Endothelial cell of umbilical vein (primary cell): ENCODE data around the gene MAP6. TPM values are rescaled to one million over a fixed set of nuclear protein-coding genes. Genes with fewer than 3 reads are reported as not detected.

Experiments used
- BruUV-seq: library from RNA; stranded (reverse); fragments of 400-500 nt; replicated peaks from 2 replicates; lab custom pipeline; 2021; lab: Mats Ljungman, UMichigan
- CTCF ChIA-PET: fragments of 300-600, 350-600 bp; sonication (Branson Sonifier 250); formaldehyde crosslinking; loops from one replicate; lab custom pipeline; 2021; ENCODE audit warnings: antibody characterized with exemption, inconsistent platforms; lab: Charles Lee
- POLR2A ChIA-PET: fragments of 300-600, 350-600 bp; sonication (Branson Sonifier 250); formaldehyde crosslinking; loops from one replicate; lab custom pipeline; 2021; ENCODE audit warnings: antibody characterized with exemption, inconsistent platforms; lab: Charles Lee
- DNase-seq: peaks from one replicate; pipeline ENCODE4 v3.0.0-alpha.2; 2011; ENCODE audit warnings: low read depth, low spot score
- FAIRE-seq: peaks from 2 replicates; lab custom pipeline; 2011; peaks lifted over from hg19 to GRCh38; lab: Jason Lieb, UNC
- H2AFZ ChIP-seq: 2 replicates; pipeline ENCODE4 v1.6.0; 2012; ENCODE audit warnings: low read depth, low read length, control low read depth, inconsistent platforms
- H3K27ac ChIP-seq: 2 replicates; pipeline ENCODE4 v1.5.1; 2011; ENCODE audit warnings: low read depth, mild to moderate bottlenecking, control low read depth, low read length, moderate library complexity; ENCODE audit not compliant: insufficient read depth
- H3K27me3 ChIP-seq, 2 experiments: 2 replicates each; pipeline versions ENCODE4 v1.6.0 to v1.6.1; 2011; ENCODE audit warnings: low read length in 2 of 2, mixed read lengths in 1 of 2; ENCODE audit not compliant: control insufficient read depth in 2 of 2, insufficient read depth in 2 of 2
- H3K36me3 ChIP-seq, 2 experiments: 2 replicates in 1 of 2; 3 replicates in 1 of 2; pipeline ENCODE4 v1.5.1; 2011; ENCODE audit warnings: low read length in 2 of 2, mild to moderate bottlenecking in 1 of 2, moderate library complexity in 1 of 2; ENCODE audit not compliant: control insufficient read depth in 2 of 2, insufficient read depth in 2 of 2; ENCODE audit errors: extremely low read depth in 1 of 2
- H3K4me1 ChIP-seq: 3 replicates; pipeline ENCODE4 v1.5.1; 2011; ENCODE audit warnings: mild to moderate bottlenecking, low read length; ENCODE audit not compliant: control insufficient read depth, insufficient read depth; ENCODE audit errors: extremely low read depth
- H3K4me2 ChIP-seq: 2 replicates; pipeline ENCODE4 v1.6.1; 2011; ENCODE audit warnings: low read length, control low read depth, mixed read lengths; ENCODE audit not compliant: insufficient read depth
- H3K4me3 ChIP-seq, 3 experiments: fragments of 200-600 bp in 1 of 3; sonication (generic), shearing (Covaris generic) in 1 of 3; replicated peaks in 1 of 3; 2 replicates each; pipeline ENCODE4 v1.5.1; 2011 to 2016; ENCODE audit warnings: control low read depth in 3 of 3, low read length in 3 of 3, mild to moderate bottlenecking in 2 of 3, inconsistent platforms in 1 of 3, low read depth in 1 of 3, moderate library complexity in 1 of 3; ENCODE audit not compliant: insufficient read depth in 1 of 3
- H3K79me2 ChIP-seq: 2 replicates; pipeline ENCODE4 v1.6.0; 2012; ENCODE audit warnings: low read length, inconsistent platforms; ENCODE audit not compliant: control insufficient read depth, insufficient read depth
- H3K9ac ChIP-seq: replicated peaks from 2 replicates; pipeline ENCODE3; 2011; ENCODE audit warnings: low read length, control low read depth; ENCODE audit not compliant: insufficient read depth; ENCODE audit errors: extremely low read depth
- H3K9me1 ChIP-seq: replicated peaks from 3 replicates; pipeline ENCODE4 v1.6.0; 2011; ENCODE audit warnings: mild to moderate bottlenecking, low read length; ENCODE audit not compliant: control insufficient read depth, insufficient read depth; ENCODE audit errors: extremely low read depth
- H3K9me3 ChIP-seq: replicated peaks from 2 replicates; pipeline ENCODE4 v1.5.1; 2012; ENCODE audit warnings: low read length, inconsistent platforms; ENCODE audit not compliant: control insufficient read depth, insufficient read depth
- H4K20me1 ChIP-seq: replicated peaks from 2 replicates; pipeline ENCODE3; 2011; ENCODE audit warnings: mild to moderate bottlenecking, low read length; ENCODE audit not compliant: control insufficient read depth, insufficient read depth; ENCODE audit errors: extremely low read depth
- EZH2 ChIP-seq: IDR thresholded peaks from 2 replicates; pipeline ENCODE4 v1.6.1; 2012; ENCODE audit warnings: borderline replicate concordance, low read depth, mild to moderate bottlenecking, moderate library complexity, low read length, inconsistent platforms; ENCODE audit not compliant: severe bottlenecking
- FOS ChIP-seq: IDR thresholded peaks from 2 replicates; pipeline ENCODE4 v1.6.1; 2011; ENCODE audit warnings: mild to moderate bottlenecking, low read length, moderate library complexity, borderline replicate concordance; ENCODE audit not compliant: insufficient read depth
- GATA2 ChIP-seq: IDR thresholded peaks from 2 replicates; pipeline ENCODE4 v1.7.0; 2011; ENCODE audit warnings: low read depth, mild to moderate bottlenecking, moderate library complexity, mixed read lengths, low read length; ENCODE audit not compliant: insufficient read length, insufficient read depth
- JUN ChIP-seq: IDR thresholded peaks from 2 replicates; pipeline ENCODE4 v1.6.1; 2011; ENCODE audit warnings: borderline replicate concordance, low read depth; ENCODE audit not compliant: insufficient read length, insufficient read depth
- MAX ChIP-seq: IDR thresholded peaks from 2 replicates; pipeline ENCODE4 v1.6.1; 2011; ENCODE audit not compliant: insufficient read depth, insufficient read length
- MYC ChIP-seq: IDR thresholded peaks from one replicate; pipeline ENCODE4 v1.6.1; 2011; ENCODE audit warnings: mild to moderate bottlenecking, low read depth, low read length
- POLR2A ChIP-seq: IDR thresholded peaks from 2 replicates; pipeline ENCODE4 v1.6.1; 2012; ENCODE audit warnings: low read depth, mild to moderate bottlenecking, control low read depth, low read length
- POLR2AphosphoS5 ChIP-seq: IDR thresholded peaks from 2 replicates; pipeline ENCODE4 v1.6.1; 2012; ENCODE audit warnings: low read depth, mild to moderate bottlenecking, control low read depth, low read length, moderate library complexity; ENCODE audit not compliant: insufficient read depth
- dilution Hi-C: fragments of 300-500 bp; cut with MboI; formaldehyde crosslinking; loops from one replicate; pipeline ENCODE4 v1.15.0; 2019; ENCODE audit warnings: low sequenced_read_pairs; ENCODE audit not compliant: extremely low pct_ligation_motif_present
- intact Hi-C: fragments of 100-400 bp; cut with micrococcal nuclease; formaldehyde crosslinking; loops from one replicate; pipeline ENCODE4 v1.10.0; 2022
- polyA plus RNA-seq, 4 experiments: library from polyadenylated mRNA; depleted of rRNA in 3 of 4; stranded (reverse) in 3 of 4; unstranded in 1 of 4; fragments of >200 nt; gene quantifications; 2 replicates each; pipeline versions ENCODE4 v1.2.1 to v1.2.3, GENCODE V29; 2011 to 2012; ENCODE audit warnings: missing spikeins in 1 of 4
- total RNA-seq: library from RNA; stranded (reverse); gene quantifications from 2 replicates; pipeline ENCODE4 v1.2.3, GENCODE V29; 2021
- TF ChIP-seq, protein P1 (sequence below), 2 donors: IDR thresholded peaks; 1 replicate in 1 of 2; 2 replicates in 1 of 2; pipeline ENCODE4 v1.5.1; 2011; ENCODE audit warnings: low read length in 2 of 2, mild to moderate bottlenecking in 2 of 2, moderate library complexity in 2 of 2, control low read depth in 1 of 2, inconsistent platforms in 1 of 2, low read depth in 1 of 2; ENCODE audit not compliant: insufficient read depth in 1 of 2; ENCODE audit errors: extremely low read depth in 1 of 2

The MAP6 gene
- total and polyA plus RNA-seq, 2 donors (not counting 3 experiments of a cell fraction or from before 2014, with no cell fraction given): 0.12 TPM; not detected in 1

- H3K9me1 ChIP-seq: no peaks in the 10 kb centered on the region
- no peak for TF ChIP-seq MAX
- TF ChIP-seq, protein P1, sequence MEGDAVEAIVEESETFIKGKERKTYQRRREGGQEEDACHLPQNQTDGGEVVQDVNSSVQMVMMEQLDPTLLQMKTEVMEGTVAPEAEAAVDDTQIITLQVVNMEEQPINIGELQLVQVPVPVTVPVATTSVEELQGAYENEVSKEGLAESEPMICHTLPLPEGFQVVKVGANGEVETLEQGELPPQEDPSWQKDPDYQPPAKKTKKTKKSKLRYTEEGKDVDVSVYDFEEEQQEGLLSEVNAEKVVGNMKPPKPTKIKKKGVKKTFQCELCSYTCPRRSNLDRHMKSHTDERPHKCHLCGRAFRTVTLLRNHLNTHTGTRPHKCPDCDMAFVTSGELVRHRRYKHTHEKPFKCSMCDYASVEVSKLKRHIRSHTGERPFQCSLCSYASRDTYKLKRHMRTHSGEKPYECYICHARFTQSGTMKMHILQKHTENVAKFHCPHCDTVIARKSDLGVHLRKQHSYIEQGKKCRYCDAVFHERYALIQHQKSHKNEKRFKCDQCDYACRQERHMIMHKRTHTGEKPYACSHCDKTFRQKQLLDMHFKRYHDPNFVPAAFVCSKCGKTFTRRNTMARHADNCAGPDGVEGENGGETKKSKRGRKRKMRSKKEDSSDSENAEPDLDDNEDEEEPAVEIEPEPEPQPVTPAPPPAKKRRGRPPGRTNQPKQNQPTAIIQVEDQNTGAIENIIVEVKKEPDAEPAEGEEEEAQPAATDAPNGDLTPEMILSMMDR (IDR thresholded peaks at IDR 0.05; ENCODE audit: extremely low read depth in 1 of 2, insufficient read depth in 1 of 2, low read depth in 1 of 2, low read length in 2 of 2): no peak
- no peak for TF ChIP-seq EZH2
- no peak for TF ChIP-seq POLR2AphosphoS5
- TF ChIP-seq JUN: no peak
- no peak for TF ChIP-seq POLR2A
- no peak for TF ChIP-seq FOS
- no peak for TF ChIP-seq GATA2
- no peak for TF ChIP-seq MYC
- no peak overlapping the region for H3K27ac ChIP-seq
- H3K9me3 ChIP-seq: no peaks in the 10 kb centered on the region
- no peaks in the 10 kb centered on the region for H4K20me1 ChIP-seq
- intact Hi-C loops: no loop called here
- no peak overlapping the region for H2AFZ ChIP-seq
- BruUV-seq: no TSS peak
- no peaks in the 10 kb centered on the region for H3K36me3 ChIP-seq
- ChIA-PET POLR2A (no interaction called here), CTCF (interaction anchor here (0.6 to 2.3 kb wide), 3 partner anchors 9 to 29 kb away, joined by 3 to 8 read pairs (median 3); no protein-coding TSS in a partner anchor)
- dilution Hi-C loops: no loop called here
- no peak overlapping the region for H3K9ac ChIP-seq
- H3K4me2 ChIP-seq: no peak overlapping the region
- no peak overlapping the region for H3K4me3 ChIP-seq
- H3K79me2 ChIP-seq: no peaks in the 10 kb centered on the region
- no peak for DNase-seq
- FAIRE-seq: no peak
- peaks cover 8 to 9% of the 10 kb centered on the region in 2 experiments for H3K27me3 ChIP-seq
- H3K4me1 ChIP-seq: peaks cover 2% of the 10 kb centered on the region
These were observed 41.8 kb downstream of the MAP6 start for GRCh38 chr11:75626889-75627529.
